Measurements from ENCODE around the gene PODXL2. TPM values are rescaled to one million over a fixed set of nuclear protein-coding genes. Genes with fewer than 3 reads are reported as not detected.
A peak's percentile ranks its signal among the peaks of the same experiment; 100 is the strongest.

The PODXL2 gene
- total RNA-seq, 1 donor from 2014 or later, result 3.3 TPM

DNA sequence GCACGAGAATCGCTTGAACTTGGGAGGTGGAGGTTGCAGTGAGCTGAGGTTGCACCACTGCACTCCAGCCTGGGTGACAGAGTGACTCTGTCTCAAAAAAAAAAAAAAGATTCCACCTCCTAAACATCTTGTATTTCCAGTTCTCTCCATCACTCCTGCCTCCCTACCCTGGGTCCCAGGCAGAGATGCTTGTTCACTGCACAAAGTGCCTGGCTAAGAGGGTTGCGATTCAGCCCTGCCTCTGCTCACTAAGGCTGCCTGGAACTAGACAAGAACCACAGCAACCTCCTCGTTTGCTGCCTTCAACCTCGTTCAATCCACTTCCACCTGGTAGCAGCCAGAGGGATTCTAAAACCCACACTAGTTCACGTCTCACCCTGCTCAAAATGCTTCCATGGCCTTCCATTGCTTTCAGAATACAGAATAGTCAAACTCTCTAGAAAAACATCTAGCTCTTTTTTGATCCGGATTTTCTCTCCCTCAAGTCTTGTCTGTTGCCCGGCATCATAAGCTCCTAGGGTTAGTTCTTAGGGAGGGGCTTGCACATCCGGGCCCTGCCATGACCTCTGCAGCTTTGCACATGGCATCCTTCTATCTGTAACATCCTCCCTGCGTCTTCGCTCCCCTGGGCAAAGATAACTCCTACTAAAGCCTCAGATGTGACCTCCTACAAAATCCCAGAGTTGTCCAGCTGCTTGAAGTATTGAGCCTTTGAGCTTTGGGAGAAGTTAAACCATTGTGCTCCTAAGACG lies 31.8 kb upstream of the PODXL2 start:
- CTCF ChIA-PET, result interaction anchor here (1.4 kb wide), 1 partner anchor 22 kb away, joined by 10 read pairs; no protein-coding TSS in a partner anchor
- POLR2A ChIA-PET, result interaction anchor here (0.6 to 3.7 kb wide), 14 partner anchors 8 to 468 kb away, joined by 3 to 13 read pairs (median 5); partner anchors contain the start of genes PODXL2 and SEC61A1
- Mint-ChIP-seq H3K27me3 (no peaks in the 10 kb centered on the region), H3K4me1 (peaks cover 26% of the 10 kb centered on the region), H3K36me3 (ENCODE audit: low read depth) (peaks cover 8% of the 10 kb centered on the region), H3K4me3 (peak overlapping the region; percentile 95), H3K27ac (peak overlapping the region; percentile 76), H3K9me3 (no peaks in the 10 kb centered on the region)
- ATAC-seq (ENCODE audit: low read depth) (no peak), DNase-seq (no peak)
- TF ChIP-seq, protein P1, sequence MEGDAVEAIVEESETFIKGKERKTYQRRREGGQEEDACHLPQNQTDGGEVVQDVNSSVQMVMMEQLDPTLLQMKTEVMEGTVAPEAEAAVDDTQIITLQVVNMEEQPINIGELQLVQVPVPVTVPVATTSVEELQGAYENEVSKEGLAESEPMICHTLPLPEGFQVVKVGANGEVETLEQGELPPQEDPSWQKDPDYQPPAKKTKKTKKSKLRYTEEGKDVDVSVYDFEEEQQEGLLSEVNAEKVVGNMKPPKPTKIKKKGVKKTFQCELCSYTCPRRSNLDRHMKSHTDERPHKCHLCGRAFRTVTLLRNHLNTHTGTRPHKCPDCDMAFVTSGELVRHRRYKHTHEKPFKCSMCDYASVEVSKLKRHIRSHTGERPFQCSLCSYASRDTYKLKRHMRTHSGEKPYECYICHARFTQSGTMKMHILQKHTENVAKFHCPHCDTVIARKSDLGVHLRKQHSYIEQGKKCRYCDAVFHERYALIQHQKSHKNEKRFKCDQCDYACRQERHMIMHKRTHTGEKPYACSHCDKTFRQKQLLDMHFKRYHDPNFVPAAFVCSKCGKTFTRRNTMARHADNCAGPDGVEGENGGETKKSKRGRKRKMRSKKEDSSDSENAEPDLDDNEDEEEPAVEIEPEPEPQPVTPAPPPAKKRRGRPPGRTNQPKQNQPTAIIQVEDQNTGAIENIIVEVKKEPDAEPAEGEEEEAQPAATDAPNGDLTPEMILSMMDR (IDR thresholded peaks at IDR 0.05), result no peak
- intact Hi-C loops (cut with micrococcal nuclease), result loop anchor here (5.0 to 10.0 kb wide), 4 partner anchors 558 to 2002 kb away; partner anchors contain the start of genes CHCHD6, EEFSEC and OSBPL11

DNA sequence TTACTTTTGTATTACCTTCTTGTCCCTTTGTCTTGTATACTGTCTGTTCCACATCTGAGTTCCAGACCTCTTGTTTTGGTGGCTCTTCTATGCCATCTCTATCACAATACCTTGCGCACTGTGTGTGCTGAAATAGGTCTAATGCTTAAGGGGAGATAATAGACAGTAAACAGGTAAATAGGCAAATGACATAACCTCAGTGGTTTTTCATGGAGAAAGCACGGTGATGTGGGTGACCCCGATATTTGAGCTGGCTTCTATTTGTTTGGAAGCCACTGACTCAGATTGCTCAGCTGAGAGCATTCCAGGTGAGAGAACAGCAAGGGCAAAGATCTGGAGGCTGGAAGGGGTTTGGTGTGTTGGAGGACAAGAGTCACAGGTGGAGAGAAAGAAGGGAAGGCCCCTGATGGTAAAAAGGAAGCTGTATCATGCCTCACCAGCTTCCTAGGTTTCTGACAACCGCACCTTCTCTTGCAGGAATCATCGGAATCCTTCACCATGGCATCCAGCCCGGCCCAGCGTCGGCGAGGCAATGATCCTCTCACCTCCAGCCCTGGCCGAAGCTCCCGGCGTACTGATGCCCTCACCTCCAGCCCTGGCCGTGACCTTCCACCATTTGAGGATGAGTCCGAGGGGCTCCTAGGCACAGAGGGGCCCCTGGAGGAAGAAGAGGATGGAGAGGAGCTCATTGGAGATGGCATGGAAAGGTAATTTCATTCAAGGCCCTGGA lies 30.0 kb upstream of the PODXL2 start:
- peaks cover 16% of the 10 kb centered on the region for H3K36me3 Mint-ChIP-seq (ENCODE audit: low read depth)
- peak overlapping the region; percentile 93 for H3K27ac Mint-ChIP-seq
- H3K27me3 Mint-ChIP-seq, result no peaks in the 10 kb centered on the region
- ChIA-PET POLR2A (interaction anchor here (0.6 to 3.7 kb wide), 5 partner anchors 10 to 1787 kb away, joined by 3 to 13 read pairs (median 12); partner anchors contain the start of gene PODXL2), CTCF (interaction anchor here (0.8 to 1.6 kb wide), 2 partner anchors 10 to 98 kb away, joined by 3 to 5 read pairs; no protein-coding TSS in a partner anchor)
- peak overlapping the region; percentile 95 for H3K4me3 Mint-ChIP-seq
- no peaks in the 10 kb centered on the region for H3K9me3 Mint-ChIP-seq
- ATAC-seq (ENCODE audit: low read depth) (no peak), DNase-seq (no peak)
- TF ChIP-seq, protein P1 (IDR thresholded peaks at IDR 0.05), result no peak
- H3K4me1 Mint-ChIP-seq, result peaks cover 29% of the 10 kb centered on the region
- intact Hi-C loops (cut with micrococcal nuclease), result loop anchor here (1.0 to 10.0 kb wide), 8 partner anchors 9 to 2004 kb away; partner anchors contain the start of genes ABTB1, CHCHD6, EEFSEC and OSBPL11

DNA sequence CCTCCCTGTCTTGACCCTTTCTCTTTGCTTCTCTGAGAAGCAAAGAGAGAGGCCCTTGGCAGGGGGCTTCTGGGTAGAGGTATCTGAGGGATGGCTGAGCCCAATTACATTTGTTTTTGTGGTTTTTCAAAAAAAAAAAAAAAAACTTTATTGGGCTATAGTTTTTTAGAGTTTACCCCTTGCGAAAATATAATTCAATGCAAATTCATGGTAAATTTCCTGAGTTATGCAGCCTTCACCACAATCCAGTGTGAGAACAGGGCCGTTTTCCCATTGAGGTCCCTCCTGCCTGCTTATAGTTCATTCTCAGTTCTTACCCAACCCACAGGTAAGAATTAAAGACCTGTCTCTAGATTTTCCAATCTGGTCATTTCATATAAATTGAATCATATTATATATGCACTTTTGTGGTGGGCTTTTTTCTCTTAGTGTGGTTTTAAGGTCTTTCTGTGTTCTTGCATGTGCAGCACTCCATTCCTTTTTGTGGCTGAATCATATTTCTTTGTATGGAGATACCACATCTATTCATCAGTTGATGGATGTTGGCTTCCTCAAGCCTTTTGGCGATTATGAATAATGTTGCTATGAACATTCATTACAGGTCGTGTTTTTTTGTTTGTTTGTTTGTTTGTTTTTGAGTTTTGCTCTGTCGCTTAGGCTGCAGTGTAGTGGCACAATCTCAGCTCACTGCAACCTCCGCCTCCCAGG lies 28.1 kb upstream of the PODXL2 start:
- ATAC-seq (ENCODE audit: low read depth), result no peak
- POLR2A ChIA-PET, result no interaction called here
- no peak for DNase-seq
- CTCF ChIA-PET, result no interaction called here
- Mint-ChIP-seq H3K4me3 (no peak overlapping the region), H3K4me1 (peaks cover 29% of the 10 kb centered on the region), H3K9me3 (no peaks in the 10 kb centered on the region), H3K36me3 (ENCODE audit: low read depth) (peaks cover 32% of the 10 kb centered on the region), H3K27me3 (no peaks in the 10 kb centered on the region), H3K27ac (no peak overlapping the region)
- intact Hi-C loops (cut with micrococcal nuclease), result no loop called here
- TF ChIP-seq, protein P1 (IDR thresholded peaks at IDR 0.05), result no peak

DNA sequence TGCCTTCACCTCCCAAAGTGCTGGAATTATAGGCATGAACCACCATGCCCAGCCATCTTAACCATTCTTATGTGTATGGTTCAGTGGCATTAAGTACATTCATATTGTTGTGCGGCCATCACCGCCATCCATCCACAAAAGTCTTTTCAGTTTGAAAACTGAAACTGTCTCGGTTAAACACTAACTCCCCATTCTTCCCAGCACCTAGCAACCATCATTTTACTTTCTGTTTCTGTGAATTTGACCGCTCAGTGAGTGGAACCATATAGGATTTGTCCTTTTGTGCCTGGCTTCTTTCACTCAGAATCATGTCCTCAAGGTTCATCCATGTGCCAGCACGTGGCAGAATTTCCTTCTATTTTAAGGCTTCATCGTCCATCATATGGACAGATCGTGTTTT lies 24.9 kb upstream of the PODXL2 start:
- TF ChIP-seq, protein P1 (IDR thresholded peaks at IDR 0.05), result no peak
- CTCF ChIA-PET, result no interaction called here
- Mint-ChIP-seq H3K4me1 (peaks cover 15% of the 10 kb centered on the region), H3K27me3 (no peaks in the 10 kb centered on the region), H3K36me3 (ENCODE audit: low read depth) (peaks cover 64% of the 10 kb centered on the region), H3K9me3 (no peaks in the 10 kb centered on the region), H3K4me3 (no peak overlapping the region), H3K27ac (no peak overlapping the region)
- DNase-seq, result no peak
- POLR2A ChIA-PET, result no interaction called here
- ATAC-seq (ENCODE audit: low read depth), result no peak
- intact Hi-C loops (cut with micrococcal nuclease), result no loop called here
